Lung (tissue), 12 donors: ENCODE measurements around the gene FAM9C. TPM values are rescaled to one million over a fixed set of nuclear protein-coding genes. Genes with fewer than 3 reads are reported as not detected.

ENCODE experiments used
- ATAC-seq: fragments of 200-7000 bp; cut with Tn5 transposase; one replicate; pipeline ENCODE4 v1.9.1; 2020; ENCODE audit warnings: moderate number of reproducible peaks; ENCODE audit not compliant: insufficient read depth, low FRiP score
- DNase-seq, 3 donors: peaks; one replicate each; pipeline ENCODE4 v3.0.0-alpha.2; 2013 to 2017
- H3K27ac ChIP-seq, 2 donors: one replicate each; pipeline ENCODE4 v1.5.1; 2013; ENCODE audit warnings: mild to moderate bottlenecking in 2 of 2, moderate library complexity in 2 of 2, control low read depth in 1 of 2, inconsistent platforms in 1 of 2, low read depth in 1 of 2, low read length in 1 of 2
- H3K27me3 ChIP-seq, 3 donors: one replicate each; pipeline ENCODE4 v1.5.1; 2013; ENCODE audit warnings: low read length in 2 of 3; ENCODE audit not compliant: control insufficient read depth in 3 of 3, insufficient read depth in 3 of 3
- H3K36me3 ChIP-seq, 4 donors: one replicate each; pipeline ENCODE4 v1.5.1; 2013; ENCODE audit warnings: low read length in 4 of 4, mild to moderate bottlenecking in 1 of 4, moderate library complexity in 1 of 4; ENCODE audit not compliant: control insufficient read depth in 4 of 4, insufficient read depth in 4 of 4
- H3K4me1 ChIP-seq, 5 donors: one replicate each; pipeline ENCODE4 v1.5.1; 2013; ENCODE audit warnings: low read length in 5 of 5, mild to moderate bottlenecking in 2 of 5, moderate library complexity in 1 of 5; ENCODE audit not compliant: control insufficient read depth in 5 of 5, insufficient read depth in 5 of 5
- H3K4me3 ChIP-seq: one replicate; pipeline ENCODE4 v1.5.1; 2013; ENCODE audit warnings: mild to moderate bottlenecking, control low read depth, moderate library complexity
- H3K9ac ChIP-seq, 2 donors: one replicate each; pipeline ENCODE4 v1.5.1; 2013; ENCODE audit warnings: low read length in 2 of 2, control low read depth in 1 of 2; ENCODE audit not compliant: insufficient read depth in 1 of 2
- H3K9me3 ChIP-seq, 4 donors: one replicate each; pipeline ENCODE4 v1.5.1; 2013; ENCODE audit warnings: low read length in 3 of 4, mild to moderate bottlenecking in 1 of 4, moderate library complexity in 1 of 4; ENCODE audit not compliant: control insufficient read depth in 4 of 4, insufficient read depth in 3 of 4
- CTCF ChIP-seq: IDR thresholded peaks from 2 replicates; pipeline ENCODE4 v1.5.1; 2012; ENCODE audit warnings: mild to moderate bottlenecking; ENCODE audit errors: control extremely low read depth, extremely low read depth
- WGBS, 2 donors: extraction: QIAGEN DNeasy Blood & Tissue Kit; methylation state at CpG; one replicate each; pipeline ENCODE4 v1.1.7; 2013; 5-methylcytosine and 5-hydroxymethylcytosine counted together
- polyA plus RNA-seq, 2 donors: library from polyadenylated mRNA; stranded (reverse); fragments of 200-250 nt; gene quantifications; one replicate each; pipeline ENCODE4 v1.2.1, GENCODE V29; 2013
- total RNA-seq, 2 donors: library from RNA; depleted of rRNA in 1 of 2; stranded (reverse); fragments of >200 nt in 1 of 2; gene quantifications; one replicate each; pipeline ENCODE4 v1.2.1, GENCODE V29; 2014 to 2021
- donor health status: control.
- donor health status: control.
- donor health status: Bipolar disorder and iron deficiency.
- donor health status: healthy.
- donor health status: DM: yes; HTN: yes; CAD: no.

FAM9C gene
- total and polyA plus RNA-seq, 4 donors = 0.01 to 0.28 (median 0.09) TPM; not detected in 1

- Histone ChIP-seq H3K4me3 (no peak overlapping the region), H3K36me3 (no peaks in the 10 kb centered on the region), H3K4me1 (peaks cover 0 to 12% (median 2%) of the 10 kb centered on the region in 5 donors), H3K27me3 (peaks cover 0 to 10% (median 3%) of the 10 kb centered on the region in 3 donors), H3K9ac (no peak overlapping the region), H3K9me3 (peaks cover 0 to 1% (median 0%) of the 10 kb centered on the region in 4 donors), H3K27ac (no peak overlapping the region)
- ATAC-seq (no peak), DNase-seq (no peak)
- 84 to 96% methylated on average over 2 of the region's 2 CpGs for WGBS, 2 donors
- TF ChIP-seq CTCF = no peak
These were observed 36.8 kb downstream of the FAM9C start for GRCh38 chrX:13007519-13008188.

GRCh38 chrX:13005661-13006473, 38.6 kb downstream of the FAM9C start:
- no peak for ATAC-seq
- Histone ChIP-seq H3K4me3 (no peak overlapping the region), H3K9ac (no peak overlapping the region), H3K27me3 (peaks cover 0 to 15% (median 10%) of the 10 kb centered on the region in 3 donors), H3K36me3 (no peaks in the 10 kb centered on the region), H3K9me3 (peaks cover 0 to 1% (median 0%) of the 10 kb centered on the region in 4 donors), H3K4me1 (peaks cover 0 to 12% (median 2%) of the 10 kb centered on the region in 5 donors), H3K27ac (peak overlapping the region in 1 of 2 donors; percentile 59)
- 37 to 52% methylated on average over 9 of the region's 9 CpGs for WGBS, 2 donors
- DNase-seq = no peak
- no peak for TF ChIP-seq CTCF

- H3K27me3 ChIP-seq = peaks cover 0 to 11% (median 8%) of the 10 kb centered on the region in 3 donors
- no peak overlapping the region for H3K9ac ChIP-seq
- H3K4me3 ChIP-seq = no peak overlapping the region
- 70 to 81% methylated on average over 4 of the region's 4 CpGs for WGBS, 2 donors
- H3K4me1 ChIP-seq = peaks cover 0 to 28% (median 3%) of the 10 kb centered on the region in 5 donors
- H3K9me3 ChIP-seq = no peaks in the 10 kb centered on the region
- no peaks in the 10 kb centered on the region for H3K36me3 ChIP-seq
- ATAC-seq (no peak), DNase-seq (no peak)
- H3K27ac ChIP-seq = no peak overlapping the region
- no peak for TF ChIP-seq CTCF
These were observed 42.3 kb downstream of the FAM9C start for GRCh38 chrX:13001961-13002671.
